LNCAP (cell line): ENCODE data around the gene FBLIM1.

Experiments
- CTCF ChIP-seq: fragments of 450-650 bp; IDR thresholded peaks from 2 replicates; pipeline ENCODE4 v1.5.1; 2017; ENCODE audit warnings: mild to moderate bottlenecking

The FBLIM1 gene

GRCh38 chr1:15768388-15768787, 9.8 kb downstream of the FBLIM1 start:
- no peak for TF ChIP-seq CTCF

GRCh38 chr1:15770313-15770962, 11.8 kb downstream of the FBLIM1 start:
- TF ChIP-seq CTCF, result no peak

- TF ChIP-seq CTCF, result no peak
These were observed 13.4 kb downstream of the FBLIM1 start for GRCh38 chr1:15771836-15772515.

- TF ChIP-seq CTCF, result no peak
These were observed 17.1 kb downstream of the FBLIM1 start for GRCh38 chr1:15775706-15776105.

GRCh38 chr1:15777909-15778707, 19.5 kb downstream of the FBLIM1 start:
- no peak for TF ChIP-seq CTCF

- TF ChIP-seq CTCF, result no peak
These were observed 27.1 kb downstream of the FBLIM1 start for GRCh38 chr1:15785683-15786082.

- TF ChIP-seq CTCF, result no peak
These were observed 28.0 kb downstream of the FBLIM1 start for GRCh38 chr1:15786581-15786980.
